Heart right ventricle (tissue), 16 donors: ENCODE data around the gene ZNF398. TPM values are rescaled to one million over a fixed set of nuclear protein-coding genes. Genes with fewer than 3 reads are reported as not detected.
"Not testable (repeated sequence)": the region's sequence is repeated elsewhere in the genome, so short reads cannot be mapped to it uniquely, and the experiment has no call there.

Source experiments
- ATAC-seq, 8 donors: fragments of 200-7000 bp; cut with Tn5 transposase; one replicate each; pipeline ENCODE4 v1.9.1; 2020; ENCODE audit warnings: mild to moderate bottlenecking in 8 of 8, moderate library complexity in 8 of 8, moderate number of reproducible peaks in 1 of 8
- DNase-seq, 2 donors: peaks; one replicate each; pipeline ENCODE4 v3.0.0-alpha.2; 2020
- H3K27ac ChIP-seq, 10 donors: fragments of 200-600 bp; sonication (generic) in 2 of 10; one replicate each; pipeline versions ENCODE4 v1.5.0 to v1.8.0; 2020 to 2022; ENCODE audit warnings: mild to moderate bottlenecking in 3 of 10
- H3K27me3 ChIP-seq, 7 donors: fragments of 200-600 bp; one replicate each; pipeline ENCODE4 v1.8.0; 2021 to 2022; ENCODE audit warnings: mild to moderate bottlenecking in 2 of 7
- H3K36me3 ChIP-seq, 9 donors: fragments of 200-600 bp; sonication (generic) in 1 of 9; one replicate each; pipeline versions ENCODE4 v1.5.0 to v1.8.0; 2020 to 2022; ENCODE audit warnings: mild to moderate bottlenecking in 2 of 9
- H3K4me1 ChIP-seq, 9 donors: fragments of 200-600 bp; sonication (generic) in 1 of 9; one replicate each; pipeline versions ENCODE4 v1.5.0 to v1.8.0; 2020 to 2022; ENCODE audit warnings: mild to moderate bottlenecking in 4 of 9
- H3K4me3 ChIP-seq, 10 donors: fragments of 200-600 bp; sonication (generic) in 2 of 10; one replicate each; pipeline versions ENCODE4 v1.5.0 to v1.8.0; 2020 to 2022; ENCODE audit warnings: mild to moderate bottlenecking in 7 of 10, moderate library complexity in 2 of 10
- H3K9me3 ChIP-seq, 11 donors: fragments of 200-600 bp in 10 of 11; sonication (generic) in 2 of 11; one replicate each; pipeline versions ENCODE4 v1.5.0 to v1.8.0; 2013 to 2022; ENCODE audit warnings: mild to moderate bottlenecking in 2 of 11, control low read depth in 1 of 11, moderate library complexity in 1 of 11
- WGBS, 2 donors: extraction: QIAGEN DNeasy Blood & Tissue Kit; methylation state at CpG; one replicate each; pipeline ENCODE4 v1.1.7; 2013; ENCODE audit warnings: inconsistent platforms in 1 of 2; 5-methylcytosine and 5-hydroxymethylcytosine counted together
- intact Hi-C, 10 donors: fragments of 100-400 bp; cut with DNase I; formaldehyde crosslinking; loops; one replicate each; pipeline versions ENCODE4 v1.11.1 to v1.14.2; 2022
- polyA plus RNA-seq, 2 donors: library from polyadenylated mRNA; stranded (reverse); fragments of 200-250 nt; gene quantifications; one replicate each; pipeline ENCODE4 v1.2.3, GENCODE V29; 2013
- total RNA-seq, 10 donors: library from RNA; stranded (reverse); fragmentation: NEBNext Ultra II Directional in 3 of 10; extraction: Animal tissue kit (Norgen Biotek cat#: 25700) in 3 of 10; gene quantifications; one replicate each; pipeline versions ENCODE4 v1.2.1 to v1.2.4, GENCODE V29; 2021 to 2023
- TF ChIP-seq, protein P1 (sequence below), 9 donors: fragments of 200-600 bp; sonication (generic) in 2 of 9; IDR thresholded peaks; one replicate each; pipeline versions ENCODE4 v1.5.0 to v1.8.0; 2021 to 2022; ENCODE audit warnings: antibody characterized with exemption in 9 of 9, mild to moderate bottlenecking in 5 of 9, moderate library complexity in 1 of 9
- donor health status: Arrhythmogenic right ventricular cardiomyopathy.
- donor health status: ischemic (EF 13 %, LVEDD 7.1; RV severe dilation, severe dysfunction).
- donor health status: healthy with polysubstance abuse.
- donor health status: DM: no; HTN: yes; CAD: no.
- donor health status: DM: no; HTN: no; CAD: no.
- donor health status: ischemic (EF 25% LVEDD 6.9; RV normal size, moderate dysfunction).
- donor health status: ischemic (EF 25% LVEDD 5.7; RV mildly dilated, moderate dysfunction).
- donor health status: healthy.
- donor health status: DM: yes; HTN: yes; CAD: no.
- donor health status: Ischemic cardiomyopathy.
- donor health status: ischemic (EF 35%, LVEDD 5.7; RV mildly dilated, moderate dysfunction).
- donor health status: nonischemic (EF 11% LVEDD 7.7; RV severe dilation, severe dysfunction).
- donor health status: DM: yes; HTN: yes; CAD: no.
- donor health status: PGD.
- donor health status: ischemic (EF 29% LVEDD 5.4; RV normal size, mild dysfunction).
- donor health status: nonischemic (EF 23%, LVEDD 6.1; RV moderate dilation, normal function).

The ZNF398 gene
- total and polyA plus RNA-seq, 12 donors, result 2.0 to 9.2 (median 7.4) TPM

DNA sequence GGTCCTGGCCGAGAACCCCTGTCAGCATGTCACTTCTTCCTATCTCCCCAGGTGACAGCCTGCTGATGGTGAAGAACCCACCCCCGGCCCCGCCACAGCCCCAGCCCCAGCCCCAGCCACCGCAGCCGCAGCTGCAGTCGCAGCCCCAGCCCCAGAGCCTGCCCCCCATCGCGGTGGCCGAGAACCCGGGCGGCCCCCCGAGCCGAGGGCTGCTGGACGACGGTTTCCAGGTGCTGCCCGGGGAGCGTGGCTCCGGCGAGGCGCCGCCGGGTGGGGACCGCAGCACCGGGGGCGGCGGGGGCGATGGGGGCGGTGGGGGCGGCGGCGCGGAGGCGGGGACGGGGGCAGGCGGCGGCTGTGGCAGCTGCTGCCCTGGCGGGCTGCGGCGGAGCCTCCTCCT lies 76.5 kb downstream of the ZNF398 start:
- ATAC-seq (no peak), DNase-seq (no peak)
- H3K27ac ChIP-seq, result no peak overlapping the region
- no peaks in the 10 kb centered on the region for H3K27me3 ChIP-seq
- WGBS, 2 donors, result 95 to 97% methylated on average over 23 to 39 of the region's 39 CpGs
- no peaks in the 10 kb centered on the region for H3K4me1 ChIP-seq
- TF ChIP-seq, protein P1, sequence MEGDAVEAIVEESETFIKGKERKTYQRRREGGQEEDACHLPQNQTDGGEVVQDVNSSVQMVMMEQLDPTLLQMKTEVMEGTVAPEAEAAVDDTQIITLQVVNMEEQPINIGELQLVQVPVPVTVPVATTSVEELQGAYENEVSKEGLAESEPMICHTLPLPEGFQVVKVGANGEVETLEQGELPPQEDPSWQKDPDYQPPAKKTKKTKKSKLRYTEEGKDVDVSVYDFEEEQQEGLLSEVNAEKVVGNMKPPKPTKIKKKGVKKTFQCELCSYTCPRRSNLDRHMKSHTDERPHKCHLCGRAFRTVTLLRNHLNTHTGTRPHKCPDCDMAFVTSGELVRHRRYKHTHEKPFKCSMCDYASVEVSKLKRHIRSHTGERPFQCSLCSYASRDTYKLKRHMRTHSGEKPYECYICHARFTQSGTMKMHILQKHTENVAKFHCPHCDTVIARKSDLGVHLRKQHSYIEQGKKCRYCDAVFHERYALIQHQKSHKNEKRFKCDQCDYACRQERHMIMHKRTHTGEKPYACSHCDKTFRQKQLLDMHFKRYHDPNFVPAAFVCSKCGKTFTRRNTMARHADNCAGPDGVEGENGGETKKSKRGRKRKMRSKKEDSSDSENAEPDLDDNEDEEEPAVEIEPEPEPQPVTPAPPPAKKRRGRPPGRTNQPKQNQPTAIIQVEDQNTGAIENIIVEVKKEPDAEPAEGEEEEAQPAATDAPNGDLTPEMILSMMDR (IDR thresholded peaks at IDR 0.05), result no peak
- H3K36me3 ChIP-seq, result peaks cover 0 to 73% (median 32%) of the 10 kb centered on the region in 9 donors
- no peaks in the 10 kb centered on the region for H3K9me3 ChIP-seq
- intact Hi-C loops, result no loop called here
- no peak overlapping the region for H3K4me3 ChIP-seq

GRCh38 chr7:149224352-149224751 lies 77.1 kb downstream of the ZNF398 start:
- Histone ChIP-seq H3K27ac (no peak overlapping the region), H3K36me3 (peaks cover 0 to 67% (median 27%) of the 10 kb centered on the region in 9 donors), H3K27me3 (no peaks in the 10 kb centered on the region), H3K4me1 (no peaks in the 10 kb centered on the region), H3K9me3 (no peaks in the 10 kb centered on the region), H3K4me3 (no peak overlapping the region)
- 97 to 98% methylated on average over 34 to 37 of the region's 37 CpGs for WGBS, 2 donors
- ATAC-seq, result peak in 1 of 8 donors; percentile 20
- intact Hi-C loops, result no loop called here
- no peak for DNase-seq
- TF ChIP-seq, protein P1 (IDR thresholded peaks at IDR 0.05), result no peak

DNA sequence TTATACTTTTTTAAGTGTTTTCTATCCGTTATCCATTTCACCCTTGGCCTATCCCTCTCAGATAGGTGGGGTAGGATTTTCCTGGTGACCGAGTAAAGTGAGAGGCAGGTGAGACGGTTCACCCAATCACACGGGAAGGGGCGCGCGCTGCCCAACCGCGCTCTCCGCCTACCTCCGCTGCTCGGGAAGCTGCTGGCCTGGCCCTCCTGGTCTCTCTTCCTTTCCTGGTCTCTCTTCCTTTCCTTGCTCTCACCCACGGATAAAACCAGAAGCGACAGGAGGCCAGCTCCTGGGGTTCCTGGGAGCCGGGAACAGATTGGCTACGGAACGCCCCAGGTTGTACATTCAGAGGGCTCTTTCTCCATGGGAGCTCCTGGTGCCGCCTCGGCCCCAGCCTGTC lies 77.9 kb downstream of the ZNF398 start:
- H3K4me3 ChIP-seq, result no peak overlapping the region
- TF ChIP-seq, protein P1 (IDR thresholded peaks at IDR 0.05), result no peak
- DNase-seq (no peak), ATAC-seq (no peak)
- H3K27me3 ChIP-seq, result no peaks in the 10 kb centered on the region
- H3K36me3 ChIP-seq, result peaks cover 0 to 60% (median 27%) of the 10 kb centered on the region in 9 donors
- WGBS, 2 donors, result 93 to 96% methylated on average over 19 of the region's 19 CpGs
- no peaks in the 10 kb centered on the region for H3K4me1 ChIP-seq
- no peak overlapping the region for H3K27ac ChIP-seq
- no peaks in the 10 kb centered on the region for H3K9me3 ChIP-seq
- intact Hi-C loops, result no loop called here

DNA sequence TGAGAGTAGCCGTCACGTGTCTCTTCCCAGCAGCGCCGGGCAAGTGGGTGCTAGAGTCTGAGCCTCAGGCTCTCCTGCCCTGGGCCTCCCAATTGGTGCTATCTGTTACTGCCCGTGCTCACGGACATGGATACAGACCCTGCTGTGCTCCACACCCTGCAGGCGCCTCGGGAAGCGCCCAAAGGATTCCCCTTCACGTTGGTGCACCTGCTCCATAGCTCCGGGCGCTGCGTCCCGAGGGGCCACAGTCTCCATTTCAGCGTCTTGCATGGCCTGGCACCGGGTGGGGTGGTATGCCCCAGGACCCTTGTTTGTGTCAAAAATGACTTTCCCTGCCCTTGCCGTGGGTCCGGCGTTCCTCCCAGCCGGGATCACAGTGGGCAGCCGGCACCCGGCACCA lies 78.4 kb downstream of the ZNF398 start:
- no peak for DNase-seq
- WGBS, 2 donors, result 94 to 97% methylated on average over 22 of the region's 22 CpGs

GRCh38 chr7:149226366-149226765 lies 79.1 kb downstream of the ZNF398 start:
- ATAC-seq, H3K27me3 ChIP-seq, H3K4me1 ChIP-seq, H3K4me3 ChIP-seq, intact Hi-C loops, DNase-seq, H3K9me3 ChIP-seq, H3K27ac ChIP-seq: not testable (repeated sequence)
- peaks cover 0 to 47% (median 21%) of the 10 kb centered on the region in 9 donors for H3K36me3 ChIP-seq
- 92 to 94% methylated on average over 17 of the region's 17 CpGs for WGBS, 2 donors

More for the DNA sequence above, 78.4 kb downstream of the ZNF398 start:
- peaks cover 0 to 54% (median 23%) of the 10 kb centered on the region in 9 donors for H3K36me3 ChIP-seq
- intact Hi-C loops, result no loop called here
- H3K4me1 ChIP-seq, result no peaks in the 10 kb centered on the region
- H3K27me3 ChIP-seq, result no peaks in the 10 kb centered on the region
- TF ChIP-seq, protein P1 (IDR thresholded peaks at IDR 0.05), result no peak
- no peaks in the 10 kb centered on the region for H3K9me3 ChIP-seq
- no peak overlapping the region for H3K4me3 ChIP-seq
- peak in 2 of 8 donors; percentile 6 to 19 for ATAC-seq
- H3K27ac ChIP-seq, result no peak overlapping the region
